A549 treated with AZD9567 at 1 μM for 4 hours (cell line): ENCODE data around the gene OOSP4B. TPM values are rescaled to one million over a fixed set of nuclear protein-coding genes. Genes with fewer than 3 reads are reported as not detected.

ENCODE experiments used
- total RNA-seq: library from RNA; stranded (reverse); fragments of 200-300 nt; extraction: Qiagen RNA extraction; gene quantifications from 5 replicates; pipeline ENCODE4 v1.2.3, GENCODE V29; 2022; ENCODE audit not compliant: insufficient read depth

OOSP4B gene
- not detected in 5 replicates for total RNA-seq

GRCh38 chr11:60016881-60017280, at the start of gene OOSP4B:
OOSP4B (plus strand) TSS chr11:60017181.

GRCh38 chr11:60040109-60040508, 23.1 kb downstream of the OOSP4B start, which contains the start of gene OOSP2:
OOSP2 (plus strand) TSS chr11:60040409; CDS start chr11:60040460, 51 bp downstream.

GRCh38 chr11:60056349-60056969, 39.5 kb downstream of the OOSP4B start, which contains the start of gene MS4A3:
MS4A3 (plus strand) TSS chr11:60056665; CDS start chr11:60061161, 4,496 bp downstream.

Other genes starting within 250 kb of the OOSP4B start
- 63.5 to 82.2 TPM (median 66.3 TPM) in 5 replicates for gene MRPL16, start 206.4 kb upstream of the OOSP4B start, total RNA-seq
- not detected in 5 replicates for gene CBLIF, start 171.7 kb upstream of the OOSP4B start, total RNA-seq
- 0.09 to 0.26 TPM (median 0.20 TPM) in 3 of 5 replicates, not detected in the others for gene TCN1, start 150.7 kb upstream of the OOSP4B start, total RNA-seq
- not detected in 5 replicates for gene OOSP3, start 138.4 kb upstream of the OOSP4B start, total RNA-seq
- gene OOSP1, start 78.7 kb upstream of the OOSP4B start, total RNA-seq: not detected in 5 replicates
- gene OOSP4A, start 53.1 kb upstream of the OOSP4B start, total RNA-seq: not detected in 5 replicates
- gene OOSP2, start 23.2 kb downstream of the OOSP4B start, total RNA-seq: not detected in 5 replicates
- not detected in 5 replicates for gene MS4A3, start 39.5 kb downstream of the OOSP4B start, total RNA-seq
- gene MS4A2, start 71.5 kb downstream of the OOSP4B start, total RNA-seq: not detected in 5 replicates
- not detected in 5 replicates for gene MS4A6A, start 165.9 kb downstream of the OOSP4B start, total RNA-seq
- gene MS4A4E, start 226.0 kb downstream of the OOSP4B start, total RNA-seq: not detected in 5 replicates